T-helper 2 cell treated with Interferon-gamma antibody and Interleukin-4, amounts not matched to agents 100 ng/mL and 5 ng/mL, for 36 hours (primary cell): ENCODE measurements around the gene FBXO15. TPM values are rescaled to one million over a fixed set of nuclear protein-coding genes. Genes with fewer than 3 reads are reported as not detected.

Experiments
- intact Hi-C: fragments of 100-400 bp; cut with micrococcal nuclease; formaldehyde crosslinking; loops from one replicate; pipeline ENCODE4 v1.15.1; 2023
- total RNA-seq: library from RNA; stranded (reverse); gene quantifications from 2 replicates; pipeline ENCODE4 v1.2.3, GENCODE V29; 2022

The FBXO15 gene
- total RNA-seq: 0.41 and 0.57 TPM in 2 replicates

DNA sequence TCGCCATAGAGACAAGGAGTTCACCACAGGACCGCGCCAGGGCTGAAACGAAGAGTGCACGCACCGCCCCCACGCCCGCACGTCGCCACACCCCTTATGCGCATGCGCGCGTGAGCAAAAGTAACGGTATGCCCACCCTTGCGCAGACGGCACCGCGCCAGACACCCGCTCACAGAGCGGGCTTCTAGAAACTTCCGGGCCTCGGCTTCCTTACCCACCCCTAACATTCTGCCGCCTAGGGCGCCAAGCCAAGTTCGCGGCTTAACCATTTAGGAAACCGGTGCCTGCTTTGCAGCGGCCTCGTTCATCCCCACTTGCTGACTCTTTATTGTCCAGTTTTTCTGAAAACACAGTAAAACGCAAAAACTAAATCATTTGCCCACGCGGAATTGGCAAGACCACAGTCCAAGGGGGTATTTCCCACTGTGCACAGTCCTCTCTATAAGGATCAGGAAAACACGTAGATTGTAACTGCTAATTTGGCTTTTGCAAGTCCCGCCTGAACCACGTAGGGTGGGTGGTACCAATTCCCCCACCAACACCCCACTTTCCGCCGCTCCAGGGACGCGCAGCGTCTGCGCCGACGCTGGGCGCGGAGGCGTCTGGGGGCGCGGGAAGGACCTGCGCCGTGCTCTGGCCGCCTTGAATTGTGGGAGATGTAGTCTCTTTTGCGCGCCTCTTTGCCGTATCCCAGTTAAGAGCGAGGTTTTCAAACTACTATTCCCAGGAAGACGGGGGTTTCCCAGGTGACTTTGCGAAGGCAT lies at the start of gene FBXO15, which contains the start of gene TIMM21:
TSS of gene FBXO15 (minus strand) at position 56 of the 764 bp plus-strand sequence. CDS start at position 7, 49 bp downstream.
TSS of gene TIMM21 (plus strand) at position 745 of the 764 bp plus-strand sequence. CDS start 286 bp downstream, outside the sequence.
- intact Hi-C loops: loop anchor here (1.0 kb wide), 8 partner anchors 48 to 1061 kb away; partner anchors contain the start of genes PTGR3 and ZNF407

- intact Hi-C loops: loop anchor here (1.0 kb wide), 4 partner anchors 48 to 356 kb away; partner anchors contain the start of gene TIMM21
Observed at GRCh38 chr18:74196220-74197119, 48.8 kb upstream of the FBXO15 start.

DNA sequence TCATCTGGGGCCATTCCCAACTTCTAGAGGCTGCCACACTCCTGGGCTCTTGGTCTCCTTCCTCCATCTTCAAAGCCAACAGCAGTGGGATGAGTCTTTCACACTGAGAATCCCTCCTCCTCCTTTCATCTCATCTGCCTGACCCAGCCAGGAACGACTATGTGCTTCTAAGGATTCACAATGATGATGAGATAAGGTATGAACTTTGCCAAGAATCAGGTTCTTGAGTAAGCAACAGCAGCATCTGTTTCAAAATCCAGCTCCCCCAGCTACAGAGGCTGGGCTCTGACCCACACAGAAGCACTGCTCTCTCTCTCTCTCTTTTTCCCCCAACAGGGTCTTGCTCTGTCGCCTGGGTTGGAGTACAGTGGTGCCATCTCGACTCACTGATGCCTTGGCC lies 47.1 kb upstream of the FBXO15 start:
- intact Hi-C loops: no loop called here

DNA sequence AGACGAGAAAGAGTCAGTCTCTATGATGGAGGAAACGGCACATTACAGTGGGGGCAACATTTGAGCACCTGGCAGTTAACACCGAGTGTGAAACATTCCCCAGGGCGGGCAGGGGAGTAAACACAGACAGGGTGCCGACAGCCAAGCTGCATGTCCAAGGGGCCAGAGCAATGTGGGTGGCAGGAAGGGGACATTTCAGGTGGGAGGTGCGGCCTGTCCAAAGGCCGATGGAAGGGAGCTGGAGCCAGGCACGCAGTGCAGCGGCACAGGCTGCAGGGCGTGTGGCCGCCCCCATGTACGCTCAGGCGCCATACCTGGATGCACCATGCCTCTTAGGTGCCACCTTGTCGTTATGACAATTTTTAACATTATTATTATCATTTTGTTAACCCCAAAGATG lies 43.9 kb upstream of the FBXO15 start:
- intact Hi-C loops: no loop called here

DNA sequence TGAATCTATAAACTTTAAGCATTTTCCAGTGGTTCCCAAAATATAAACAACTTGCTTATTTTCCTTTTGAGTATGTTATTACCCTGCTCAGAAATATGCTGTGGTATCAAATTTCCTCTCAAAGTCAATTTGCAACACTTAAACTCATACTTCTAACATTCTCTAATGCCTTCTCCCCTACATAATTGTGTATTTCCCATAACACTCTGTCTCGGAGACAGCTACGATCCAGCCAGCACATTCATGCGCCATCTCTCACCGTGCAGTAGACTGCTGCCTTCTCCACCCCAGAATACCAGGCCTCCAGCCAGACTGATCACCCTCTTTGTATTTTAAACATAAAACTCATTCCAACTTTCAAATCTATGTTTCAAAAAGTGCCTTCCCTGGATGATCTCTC lies 42.5 kb upstream of the FBXO15 start:
- intact Hi-C loops: no loop called here

DNA sequence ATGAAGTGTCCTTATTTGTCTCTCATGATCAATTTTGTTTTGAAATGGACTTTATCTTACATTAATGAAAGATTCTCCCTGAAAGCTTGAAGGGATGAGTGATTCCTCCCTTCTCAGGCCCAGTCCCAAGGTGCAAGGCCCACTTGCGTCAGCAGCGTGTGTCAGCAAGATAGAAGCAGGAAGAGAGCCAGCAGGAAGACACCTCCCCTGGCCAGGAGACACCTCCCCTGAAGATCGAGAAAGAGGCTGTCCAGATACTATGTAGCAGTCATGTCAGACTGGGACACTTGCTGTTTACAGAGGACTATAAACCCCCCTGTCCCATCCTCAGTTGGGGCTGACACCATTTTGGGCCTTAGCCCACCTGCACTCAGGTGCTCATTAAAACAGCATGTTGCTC lies 39.0 kb upstream of the FBXO15 start:
- intact Hi-C loops: no loop called here

DNA sequence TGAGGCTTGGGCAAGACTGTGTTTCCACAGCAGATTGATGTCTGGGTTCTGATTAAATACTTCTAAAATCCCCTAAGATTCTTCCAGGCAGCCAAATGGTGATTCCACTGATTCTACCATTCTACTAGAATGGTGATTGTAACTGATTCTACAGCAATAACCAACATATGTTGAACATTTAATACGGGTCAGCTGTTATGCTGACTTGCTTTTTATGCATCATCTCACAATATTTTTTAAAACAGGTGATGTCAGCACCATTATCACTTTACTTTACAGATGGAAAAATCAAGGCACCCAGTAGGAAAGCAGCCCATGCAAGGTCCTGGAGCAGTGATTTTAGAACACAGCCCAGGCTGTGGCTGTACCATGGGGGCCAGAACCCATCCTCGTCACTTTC lies 38.2 kb upstream of the FBXO15 start:
- intact Hi-C loops: no loop called here

DNA sequence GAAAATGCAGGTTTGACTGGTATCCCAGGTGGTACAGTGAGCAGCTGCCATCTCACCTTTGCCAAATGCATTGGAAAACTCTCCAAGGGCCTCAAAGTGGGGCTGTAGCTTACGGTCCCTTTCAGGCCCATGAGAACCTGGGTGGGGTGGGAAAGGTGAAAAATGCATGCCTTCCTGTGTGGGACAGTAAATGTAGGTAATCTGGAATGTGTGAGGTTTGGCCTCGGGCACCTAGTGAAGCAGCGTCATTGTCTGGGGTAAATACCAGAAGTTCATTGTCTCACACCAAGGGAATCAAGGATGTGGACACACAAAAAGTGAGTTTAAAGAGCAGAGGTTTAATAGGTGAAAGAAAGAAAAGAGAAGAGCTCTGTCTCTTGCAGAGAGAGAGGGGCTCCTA lies 37.2 kb upstream of the FBXO15 start:
- intact Hi-C loops: no loop called here

- intact Hi-C loops: no loop called here
Observed at GRCh38 chr18:74183130-74183529, 35.5 kb upstream of the FBXO15 start.

- intact Hi-C loops: no loop called here
Observed at GRCh38 chr18:74182335-74182734, 34.7 kb upstream of the FBXO15 start.

- intact Hi-C loops: no loop called here
Observed at GRCh38 chr18:74179623-74180199, 32.1 kb upstream of the FBXO15 start.

- intact Hi-C loops: no loop called here
Observed at GRCh38 chr18:74178884-74179283, 31.2 kb upstream of the FBXO15 start.

GRCh38 chr18:74175658-74176057 lies 28.0 kb upstream of the FBXO15 start:
- intact Hi-C loops: no loop called here

DNA sequence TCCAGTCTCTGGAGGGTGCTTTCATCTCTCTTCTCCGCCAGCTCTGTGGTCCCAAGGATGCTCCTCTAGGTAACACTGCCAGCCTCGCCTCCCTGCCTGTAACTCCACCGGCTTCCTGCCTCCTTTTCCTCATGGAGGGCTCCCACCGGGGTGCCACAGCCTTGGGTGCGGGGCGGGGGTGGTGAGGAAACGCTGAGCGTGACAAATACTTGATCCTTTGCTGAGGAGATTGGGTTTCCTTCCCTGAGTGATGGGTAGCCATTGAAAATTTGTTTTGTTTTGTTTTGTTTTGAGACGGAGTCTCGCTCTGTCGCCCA lies 25.8 kb upstream of the FBXO15 start:
- intact Hi-C loops: no loop called here

- intact Hi-C loops: no loop called here
Observed at GRCh38 chr18:74172697-74173433, 25.2 kb upstream of the FBXO15 start.

- intact Hi-C loops: no loop called here
Observed at GRCh38 chr18:74171910-74172606, 24.4 kb upstream of the FBXO15 start.

DNA sequence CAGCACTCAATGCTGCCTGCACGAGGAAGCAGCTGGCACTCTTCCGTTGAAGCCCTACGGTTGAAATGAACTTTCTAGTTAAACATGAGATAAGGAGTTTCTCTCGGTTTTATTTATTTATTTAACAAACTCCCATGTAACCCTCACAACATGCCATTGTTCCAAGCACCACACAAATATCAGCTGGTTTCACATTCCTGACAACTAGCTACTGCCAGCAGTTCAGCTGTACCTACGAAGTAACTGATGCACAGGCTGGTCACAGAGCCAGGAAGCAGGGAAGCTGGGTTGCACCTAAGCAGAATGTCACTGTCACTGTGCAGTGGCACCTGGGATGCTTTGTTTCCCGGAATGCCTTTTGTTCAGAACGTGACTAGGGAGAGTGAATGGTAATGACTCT lies 18.8 kb upstream of the FBXO15 start:
- intact Hi-C loops: no loop called here

DNA sequence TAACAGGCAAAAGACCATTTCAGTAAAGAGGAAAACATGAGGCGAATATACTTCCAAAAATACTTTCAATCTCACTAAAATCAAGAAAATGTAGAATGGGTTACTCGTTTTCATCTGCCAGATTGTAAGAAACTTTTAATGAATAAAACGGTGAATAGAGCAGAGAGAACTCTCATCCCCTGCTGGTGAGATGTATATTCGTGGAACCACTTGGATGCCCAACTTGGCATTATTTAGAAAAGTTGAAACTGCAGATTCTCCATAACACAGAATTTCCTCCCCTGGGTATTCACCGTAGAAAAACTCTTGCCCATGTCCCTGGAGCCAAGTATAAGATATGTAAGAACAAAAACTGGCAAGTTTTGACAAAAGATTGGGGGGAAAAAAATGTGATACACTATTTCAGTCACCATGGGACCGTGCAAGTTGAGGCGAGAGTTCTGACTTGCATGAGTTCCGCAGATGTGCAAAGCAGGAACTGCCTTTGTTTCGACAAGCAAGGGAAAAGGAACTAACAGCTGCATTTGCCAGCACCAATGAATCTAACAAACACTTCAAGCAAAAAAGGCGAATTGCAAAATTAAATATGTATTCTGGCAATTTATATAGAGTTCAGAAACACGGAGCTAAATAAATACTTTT lies 15.5 kb upstream of the FBXO15 start:
- intact Hi-C loops: no loop called here

GRCh38 chr18:74155276-74155675 lies 7.6 kb upstream of the FBXO15 start:
- intact Hi-C loops: no loop called here

DNA sequence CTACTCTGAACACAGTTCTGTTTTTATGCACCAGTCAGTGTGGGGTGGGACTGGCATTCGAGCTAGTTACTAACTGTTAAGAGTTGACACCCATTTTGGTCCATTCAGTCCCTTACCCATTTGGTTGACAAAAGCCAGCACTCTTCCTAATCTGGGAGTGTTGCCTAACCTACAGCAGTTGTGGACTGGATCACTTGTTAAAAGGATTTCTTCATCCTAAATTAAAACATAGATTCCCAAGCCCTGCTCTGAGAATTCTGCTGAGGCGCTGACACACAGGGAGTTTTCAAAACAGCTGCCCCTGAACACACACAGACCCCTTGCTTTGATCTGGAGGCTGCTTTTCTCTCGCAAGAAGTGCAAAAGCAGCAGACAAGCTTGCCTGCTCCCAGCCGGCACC lies 7.1 kb upstream of the FBXO15 start:
- intact Hi-C loops: no loop called here
